NCI-H146 (cell line): ENCODE measurements around the gene IAPP.
"Not testable (repeated sequence)": the region's sequence is repeated elsewhere in the genome, so short reads cannot be mapped to it uniquely, and the experiment has no call there.

Experiments used
- DNase-seq: peaks from one replicate; lab custom pipeline; 2025; lab: John Stamatoyannopoulos, UW

Gene IAPP

GRCh38 chr12:21381320-21381719, 8.6 kb downstream of the IAPP start:
- not testable (repeated sequence) for DNase-seq

- DNase-seq: no peak
Observed at GRCh38 chr12:21384261-21384660, 11.6 kb downstream of the IAPP start.

GRCh38 chr12:21387174-21387573, 14.5 kb downstream of the IAPP start:
- no peak for DNase-seq

- DNase-seq: no peak
Observed at GRCh38 chr12:21392384-21392783, 19.7 kb downstream of the IAPP start.

GRCh38 chr12:21394828-21395626, 22.3 kb downstream of the IAPP start:
- DNase-seq: peak; percentile 58

- no peak for DNase-seq
Observed at GRCh38 chr12:21413369-21414277, 40.9 kb downstream of the IAPP start.

GRCh38 chr12:21416511-21417121, 43.9 kb downstream of the IAPP start:
- no peak for DNase-seq

GRCh38 chr12:21418398-21418797, 45.7 kb downstream of the IAPP start:
- DNase-seq: peak; percentile 49

- peak; percentile 70 for DNase-seq
Observed at GRCh38 chr12:21419009-21419699, 46.5 kb downstream of the IAPP start.

GRCh38 chr12:21428241-21428640, 55.5 kb downstream of the IAPP start:
- DNase-seq: no peak
